Activated naive CD4-positive, alpha-beta T cell treated with anti-CD3 and anti-CD28 coated beads, Interleukin-2, amount 50 U/mL, for 24 hours (primary cell): ENCODE results near the gene SLC25A21.

Source experiments
- H3K27ac Mint-ChIP-seq: one replicate; pipeline ENCODE4 v1.8.0; 2021; ENCODE audit warnings: mild to moderate bottlenecking, mixed read lengths
- H3K27me3 Mint-ChIP-seq: one replicate; pipeline ENCODE4 v1.8.0; 2021; ENCODE audit warnings: mixed read lengths
- H3K36me3 Mint-ChIP-seq: one replicate; pipeline ENCODE4 v1.8.0; 2021; ENCODE audit warnings: mixed read lengths
- H3K4me1 Mint-ChIP-seq: one replicate; pipeline ENCODE4 v1.8.0; 2021; ENCODE audit warnings: mixed read lengths
- H3K4me3 Mint-ChIP-seq: one replicate; pipeline ENCODE4 v1.8.0; 2021; ENCODE audit warnings: mild to moderate bottlenecking, mixed read lengths
- H3K9me3 Mint-ChIP-seq: one replicate; pipeline ENCODE4 v1.8.0; 2021; ENCODE audit warnings: mixed read lengths

Gene SLC25A21

GRCh38 chr14:36655963-36656686 lies 516.3 kb downstream of the SLC25A21 start:
- Mint-ChIP-seq H3K4me1 (peaks cover 30% of the 10 kb centered on the region), H3K9me3 (no peaks in the 10 kb centered on the region), H3K27ac (no peak overlapping the region), H3K36me3 (peaks cover 2% of the 10 kb centered on the region), H3K27me3 (peaks cover 65% of the 10 kb centered on the region), H3K4me3 (peak overlapping the region; percentile 19)

GRCh38 chr14:36655571-36655962 lies 516.8 kb downstream of the SLC25A21 start:
- Mint-ChIP-seq H3K4me3 (no peak overlapping the region), H3K27me3 (peaks cover 65% of the 10 kb centered on the region), H3K9me3 (no peaks in the 10 kb centered on the region), H3K4me1 (peaks cover 30% of the 10 kb centered on the region), H3K27ac (no peak overlapping the region), H3K36me3 (peaks cover under 1% of the 10 kb centered on the region)

GRCh38 chr14:36654794-36655381 lies 517.5 kb downstream of the SLC25A21 start:
- Mint-ChIP-seq H3K4me3 (no peak overlapping the region), H3K36me3 (no peaks in the 10 kb centered on the region), H3K9me3 (no peaks in the 10 kb centered on the region)

GRCh38 chr14:36653962-36654793 lies 518.2 kb downstream of the SLC25A21 start:
- Mint-ChIP-seq H3K9me3 (no peaks in the 10 kb centered on the region), H3K27ac (no peak overlapping the region), H3K4me1 (peaks cover 28% of the 10 kb centered on the region)

More at GRCh38 chr14:36654794-36655381, 517.5 kb downstream of the SLC25A21 start:
- H3K27ac Mint-ChIP-seq: no peak overlapping the region
- peaks cover 30% of the 10 kb centered on the region for H3K4me1 Mint-ChIP-seq
- peaks cover 62% of the 10 kb centered on the region for H3K27me3 Mint-ChIP-seq

GRCh38 chr14:36653413-36653812 lies 519.0 kb downstream of the SLC25A21 start:
- Mint-ChIP-seq H3K27ac (no peak overlapping the region), H3K9me3 (no peaks in the 10 kb centered on the region), H3K36me3 (no peaks in the 10 kb centered on the region), H3K4me1 (peaks cover 24% of the 10 kb centered on the region), H3K27me3 (peaks cover 58% of the 10 kb centered on the region), H3K4me3 (no peak overlapping the region)

More at GRCh38 chr14:36653962-36654793, 518.2 kb downstream of the SLC25A21 start:
- no peaks in the 10 kb centered on the region for H3K36me3 Mint-ChIP-seq
- H3K4me3 Mint-ChIP-seq: no peak overlapping the region
- peaks cover 58% of the 10 kb centered on the region for H3K27me3 Mint-ChIP-seq

GRCh38 chr14:36652542-36653201 lies 519.7 kb downstream of the SLC25A21 start:
- Mint-ChIP-seq H3K9me3 (no peaks in the 10 kb centered on the region), H3K27me3 (peaks cover 58% of the 10 kb centered on the region), H3K27ac (no peak overlapping the region), H3K36me3 (no peaks in the 10 kb centered on the region), H3K4me3 (no peak overlapping the region), H3K4me1 (peaks cover 24% of the 10 kb centered on the region)

GRCh38 chr14:36649872-36650650 lies 522.3 kb downstream of the SLC25A21 start:
- Mint-ChIP-seq H3K4me1 (peaks cover 4% of the 10 kb centered on the region), H3K36me3 (no peaks in the 10 kb centered on the region), H3K27ac (no peak overlapping the region), H3K27me3 (peaks cover 59% of the 10 kb centered on the region), H3K9me3 (no peaks in the 10 kb centered on the region), H3K4me3 (no peak overlapping the region)

GRCh38 chr14:36647824-36648753 lies 524.3 kb downstream of the SLC25A21 start:
- Mint-ChIP-seq H3K27me3 (peaks cover 50% of the 10 kb centered on the region), H3K4me1 (no peaks in the 10 kb centered on the region), H3K36me3 (no peaks in the 10 kb centered on the region), H3K4me3 (no peak overlapping the region), H3K27ac (no peak overlapping the region), H3K9me3 (no peaks in the 10 kb centered on the region)

GRCh38 chr14:36647417-36647823 lies 525.0 kb downstream of the SLC25A21 start:
- Mint-ChIP-seq H3K4me1 (no peaks in the 10 kb centered on the region), H3K4me3 (no peak overlapping the region), H3K9me3 (no peaks in the 10 kb centered on the region), H3K27me3 (peaks cover 44% of the 10 kb centered on the region), H3K27ac (no peak overlapping the region), H3K36me3 (no peaks in the 10 kb centered on the region)

- no peaks in the 10 kb centered on the region for H3K36me3 Mint-ChIP-seq
- no peak overlapping the region for H3K27ac Mint-ChIP-seq
- peaks cover 43% of the 10 kb centered on the region for H3K27me3 Mint-ChIP-seq
Measured at GRCh38 chr14:36646664-36647416, 525.6 kb downstream of the SLC25A21 start.

GRCh38 chr14:36633580-36633979 lies 538.8 kb downstream of the SLC25A21 start:
- Mint-ChIP-seq H3K9me3 (peaks cover 8% of the 10 kb centered on the region), H3K4me1 (no peaks in the 10 kb centered on the region), H3K27ac (no peak overlapping the region), H3K27me3 (peaks cover 15% of the 10 kb centered on the region), H3K36me3 (no peaks in the 10 kb centered on the region), H3K4me3 (no peak overlapping the region)

More at GRCh38 chr14:36646664-36647416, 525.6 kb downstream of the SLC25A21 start:
- Mint-ChIP-seq H3K9me3 (no peaks in the 10 kb centered on the region), H3K4me1 (no peaks in the 10 kb centered on the region), H3K4me3 (no peak overlapping the region)
